Naive thymus-derived CD4-positive, alpha-beta T cell (primary cell): ENCODE data around the gene MYH11. TPM values are rescaled to one million over a fixed set of nuclear protein-coding genes. Genes with fewer than 3 reads are reported as not detected.
"Not testable (repeated sequence)": the region's sequence is repeated elsewhere in the genome, so short reads cannot be mapped to it uniquely, and the experiment has no call there.

ENCODE experiments used
- ATAC-seq: fragments of 150-1000 bp; cut with Tn5 transposase; 2 replicates; pipeline ENCODE4 v1.10.0; 2021; ENCODE audit warnings: mild to moderate bottlenecking, moderate library complexity
- CTCF ChIA-PET: fragments of 350-600 bp; sonication (Branson Sonifier 250); formaldehyde crosslinking; loops from one replicate; lab custom pipeline; 2021; ENCODE audit warnings: antibody characterized with exemption; lab: Charles Lee
- POLR2A ChIA-PET: fragments of 350-600 bp; sonication (Branson Sonifier 250); formaldehyde crosslinking; loops from one replicate; lab custom pipeline; 2021; ENCODE audit warnings: antibody characterized with exemption, inconsistent platforms; lab: Charles Lee
- DNase-seq, 9 donors: peaks; one replicate each; pipeline versions ENCODE4 v3.0.0 to v3.0.0-alpha.2; 2020 to 2022; ENCODE audit warnings: mixed read lengths in 1 of 9
- H3K27ac ChIP-seq: one replicate; pipeline ENCODE4 v1.7.0; 2013; ENCODE audit warnings: mild to moderate bottlenecking, low read depth, low read length, moderate library complexity
- H3K27me3 ChIP-seq, 2 donors: one replicate each; pipeline ENCODE4 v1.7.0; 2013; ENCODE audit warnings: low read length in 2 of 2, mild to moderate bottlenecking in 2 of 2, moderate library complexity in 2 of 2; ENCODE audit not compliant: control insufficient read depth in 2 of 2, insufficient read depth in 2 of 2
- H3K36me3 ChIP-seq, 3 experiments: 1 replicate in 2 of 3; 2 replicates in 1 of 3; pipeline ENCODE4 v1.7.0; 2013; ENCODE audit warnings: low read length in 3 of 3, mild to moderate bottlenecking in 3 of 3, moderate library complexity in 1 of 3; ENCODE audit not compliant: insufficient read depth in 3 of 3, control insufficient read depth in 2 of 3
- H3K4me1 ChIP-seq, 2 donors: one replicate each; pipeline ENCODE4 v1.7.0; 2013; ENCODE audit warnings: low read length in 2 of 2, mild to moderate bottlenecking in 2 of 2, moderate library complexity in 1 of 2; ENCODE audit not compliant: control insufficient read depth in 2 of 2, insufficient read depth in 2 of 2
- H3K4me3 ChIP-seq: 2 replicates; pipeline ENCODE4 v1.7.0; 2013; ENCODE audit warnings: mild to moderate bottlenecking, low read length
- H3K9me3 ChIP-seq, 3 experiments: 1 replicate in 2 of 3; 2 replicates in 1 of 3; pipeline ENCODE4 v1.7.0; 2013; ENCODE audit warnings: low read length in 3 of 3; ENCODE audit not compliant: control insufficient read depth in 2 of 3
- H3K27ac Mint-ChIP-seq, 9 donors: one replicate each; pipeline ENCODE4 v1.8.0; 2020 to 2022; ENCODE audit warnings: mixed read lengths in 9 of 9, mild to moderate bottlenecking in 8 of 9, moderate library complexity in 5 of 9, inconsistent platforms in 2 of 9
- H3K27me3 Mint-ChIP-seq, 5 donors: one replicate each; pipeline ENCODE4 v1.8.0; 2021 to 2022; ENCODE audit warnings: mixed read lengths in 5 of 5, mild to moderate bottlenecking in 1 of 5
- H3K36me3 Mint-ChIP-seq, 5 donors: one replicate each; pipeline ENCODE4 v1.8.0; 2020 to 2022; ENCODE audit warnings: mixed read lengths in 5 of 5, mild to moderate bottlenecking in 3 of 5, inconsistent platforms in 1 of 5
- H3K4me1 Mint-ChIP-seq, 7 donors: one replicate each; pipeline ENCODE4 v1.8.0; 2020 to 2022; ENCODE audit warnings: mixed read lengths in 7 of 7, mild to moderate bottlenecking in 3 of 7, inconsistent platforms in 1 of 7
- H3K4me3 Mint-ChIP-seq, 10 donors: one replicate each; pipeline ENCODE4 v1.8.0; 2020 to 2022; ENCODE audit warnings: mild to moderate bottlenecking in 10 of 10, mixed read lengths in 10 of 10, moderate library complexity in 6 of 10, inconsistent platforms in 2 of 10
- H3K9me3 Mint-ChIP-seq, 11 donors: one replicate each; pipeline ENCODE4 v1.8.0; 2020 to 2022; ENCODE audit warnings: mixed read lengths in 11 of 11, mild to moderate bottlenecking in 4 of 11, inconsistent platforms in 1 of 11, moderate library complexity in 1 of 11
- intact Hi-C, 2 donors: fragments of 100-400 bp; cut with micrococcal nuclease; formaldehyde crosslinking; loops; one replicate each; pipeline ENCODE4 v1.15.1; 2023
- polyA plus RNA-seq, 2 donors: library from polyadenylated mRNA; unstranded; fragments of 300-500 nt; fragmentation: Illumina TruSeq; gene quantifications; one replicate each; pipeline ENCODE4 v1.2.3, GENCODE V29; 2021
- total RNA-seq, 6 experiments: library from RNA in 5 of 6; stranded (reverse) in 5 of 6; gene quantifications; 1 replicate in 5 of 6; 2 replicates in 1 of 6; pipeline ENCODE4 v1.2.3 and lab custom pipeline; 2021 to 2026

MYH11 gene
- total and polyA plus RNA-seq, 7 experiments from 2014 or later: 0.05 to 2.2 (median 0.39) TPM; not detected in 4

GRCh38 chr16:15849209-15849981 is 7.4 kb downstream of the MYH11 start:
- ChIA-PET POLR2A (no interaction called here), CTCF (interaction anchor here (1.0 kb wide), 1 partner anchor 25 kb away, joined by 3 read pairs; no protein-coding TSS in a partner anchor)
- Mint-ChIP-seq H3K4me1 (no peaks in the 10 kb centered on the region), H3K9me3 (no peaks in the 10 kb centered on the region), H3K27ac (no peak overlapping the region), H3K36me3 (no peaks in the 10 kb centered on the region), H3K4me3 (no peak overlapping the region), H3K27me3 (peaks cover 0 to 8% (median 0%) of the 10 kb centered on the region in 5 donors)
- Histone ChIP-seq H3K36me3 (no peaks in the 10 kb centered on the region), H3K27me3 (no peaks in the 10 kb centered on the region), H3K9me3 (no peaks in the 10 kb centered on the region), H3K4me1 (no peaks in the 10 kb centered on the region), H3K4me3 (no peak overlapping the region), H3K27ac (no peak overlapping the region)
- intact Hi-C loops: no loop called here
- DNase-seq (no peak), ATAC-seq (no peak)

DNA sequence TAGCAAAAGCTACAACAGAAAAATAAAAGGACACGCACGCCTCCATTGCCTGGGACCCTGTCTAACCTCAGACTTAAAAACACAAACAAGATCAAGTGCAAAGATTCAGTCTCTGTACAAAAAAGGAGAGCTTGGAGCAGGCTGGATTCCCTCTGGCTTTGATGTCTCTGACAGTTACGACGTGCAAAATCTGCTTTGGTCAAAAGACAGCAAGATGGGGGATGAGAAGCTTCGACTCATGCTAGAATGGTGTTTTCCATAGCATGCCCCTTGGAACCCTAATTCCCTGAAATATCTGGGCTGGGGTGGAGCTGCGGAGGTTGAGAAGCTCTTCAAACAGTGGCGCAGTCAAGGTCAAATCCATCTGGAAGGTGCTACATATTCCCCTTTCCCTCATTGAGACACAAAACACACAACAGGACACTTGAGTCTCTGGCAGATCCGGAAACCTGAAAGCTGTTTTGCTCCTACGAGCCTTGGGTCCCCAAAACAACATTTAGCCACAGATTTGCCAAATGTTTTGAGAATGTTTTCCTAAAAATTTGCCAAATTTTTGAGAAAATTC is 9.1 kb downstream of the MYH11 start:
- H3K4me1 ChIP-seq: no peaks in the 10 kb centered on the region
- Mint-ChIP-seq H3K36me3 (no peaks in the 10 kb centered on the region), H3K9me3 (no peaks in the 10 kb centered on the region), H3K27ac (no peak overlapping the region), H3K4me1 (no peaks in the 10 kb centered on the region), H3K27me3 (peaks cover 0 to 6% (median 0%) of the 10 kb centered on the region in 5 donors), H3K4me3 (no peak overlapping the region)
- H3K9me3 ChIP-seq: no peaks in the 10 kb centered on the region
- no peaks in the 10 kb centered on the region for H3K27me3 ChIP-seq
- H3K36me3 ChIP-seq: no peaks in the 10 kb centered on the region
- H3K4me3 ChIP-seq: no peak overlapping the region
- POLR2A ChIA-PET: no interaction called here
- CTCF ChIA-PET: interaction anchor here (0.6 to 0.7 kb wide), 2 partner anchors 15 to 118 kb away, joined by 3 to 4 read pairs; no protein-coding TSS in a partner anchor
- ATAC-seq: no peak
- intact Hi-C loops: no loop called here
- H3K27ac ChIP-seq: no peak overlapping the region
- DNase-seq: no peak

- H3K4me1 Mint-ChIP-seq: no peaks in the 10 kb centered on the region
- no peak overlapping the region for H3K4me3 Mint-ChIP-seq
- Histone ChIP-seq H3K27ac (no peak overlapping the region), H3K36me3 (no peaks in the 10 kb centered on the region), H3K27me3 (no peaks in the 10 kb centered on the region), H3K9me3 (no peaks in the 10 kb centered on the region), H3K4me3 (no peak overlapping the region), H3K4me1 (no peaks in the 10 kb centered on the region)
- no peaks in the 10 kb centered on the region for H3K9me3 Mint-ChIP-seq
- DNase-seq (no peak), ATAC-seq (no peak)
- H3K27ac Mint-ChIP-seq: no peak overlapping the region
- H3K27me3 Mint-ChIP-seq: peaks cover 0 to 7% (median 0%) of the 10 kb centered on the region in 5 donors
- no peaks in the 10 kb centered on the region for H3K36me3 Mint-ChIP-seq
- ChIA-PET POLR2A (no interaction called here), CTCF (no interaction called here)
- intact Hi-C loops: no loop called here
These were observed 10.3 kb downstream of the MYH11 start for GRCh38 chr16:15846510-15846909.

DNA sequence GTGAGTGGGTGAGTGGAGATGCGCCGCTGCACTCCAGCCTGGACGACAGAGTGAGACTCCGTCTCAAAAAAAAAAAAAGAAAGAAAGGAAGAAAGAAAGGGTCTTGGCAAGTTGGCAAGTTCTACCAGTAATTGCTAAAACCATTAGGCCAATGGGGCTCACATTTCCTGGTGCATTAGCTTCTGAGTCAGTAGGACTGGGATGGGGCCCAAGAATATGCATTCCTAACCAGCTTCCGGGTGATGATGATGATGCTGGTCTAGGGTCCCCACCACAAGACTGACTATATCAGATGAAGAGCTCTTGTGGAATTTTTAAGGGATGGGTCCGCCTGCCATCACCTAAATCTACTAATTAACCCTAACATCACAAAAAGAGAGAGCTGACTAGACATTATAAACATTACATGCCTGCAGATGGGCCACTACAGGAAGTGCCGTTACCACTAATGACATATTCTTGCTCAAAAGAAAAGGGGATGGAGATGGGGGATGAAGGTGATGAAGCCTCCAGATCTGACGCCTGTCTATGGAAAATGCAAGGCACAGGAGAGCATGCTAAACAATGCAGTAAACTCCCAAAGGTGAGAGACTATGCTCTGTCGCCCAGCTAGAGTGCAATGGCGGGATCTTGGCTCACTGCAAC is 13.1 kb downstream of the MYH11 start:
- POLR2A ChIA-PET: no interaction called here

DNA sequence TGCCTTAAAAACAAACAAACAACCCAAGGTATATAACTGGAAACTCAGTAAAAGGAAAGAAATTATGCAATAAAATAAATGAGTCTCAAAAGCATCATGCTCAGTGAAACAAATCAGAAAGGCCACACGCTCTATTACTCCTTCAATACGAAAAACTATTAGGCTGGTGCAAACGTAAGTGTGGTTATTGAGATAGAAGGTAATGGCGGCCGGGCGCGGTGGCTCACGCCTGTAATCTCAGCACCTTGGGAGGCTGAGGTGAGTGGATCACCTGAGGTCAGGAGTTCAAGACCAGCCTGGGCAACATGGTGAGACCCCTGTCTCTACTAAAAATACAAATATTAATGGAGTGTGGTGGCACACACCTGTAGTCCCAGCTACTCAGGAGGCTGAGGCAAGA is 17.6 kb downstream of the MYH11 start:
- H3K36me3 ChIP-seq, ATAC-seq, POLR2A ChIA-PET, intact Hi-C loops, H3K9me3 Mint-ChIP-seq, H3K4me3 Mint-ChIP-seq, DNase-seq, H3K27ac Mint-ChIP-seq, H3K4me1 Mint-ChIP-seq, H3K9me3 ChIP-seq, H3K4me3 ChIP-seq, H3K27me3 ChIP-seq, H3K27me3 Mint-ChIP-seq, H3K4me1 ChIP-seq, H3K27ac ChIP-seq, CTCF ChIA-PET, H3K36me3 Mint-ChIP-seq: not testable (repeated sequence)

More for the DNA sequence above, 13.1 kb downstream of the MYH11 start:
- no peaks in the 10 kb centered on the region for H3K4me1 Mint-ChIP-seq
- CTCF ChIA-PET: no interaction called here
- ATAC-seq (no peak), DNase-seq (no peak)
- H3K27ac Mint-ChIP-seq: no peak overlapping the region
- Histone ChIP-seq H3K36me3 (no peaks in the 10 kb centered on the region), H3K4me1 (no peaks in the 10 kb centered on the region), H3K9me3 (no peaks in the 10 kb centered on the region), H3K4me3 (no peak overlapping the region), H3K27ac (no peak overlapping the region), H3K27me3 (no peaks in the 10 kb centered on the region)
- intact Hi-C loops: no loop called here
- peaks cover 0 to 11% (median 0%) of the 10 kb centered on the region in 5 donors for H3K27me3 Mint-ChIP-seq
- H3K9me3 Mint-ChIP-seq: no peaks in the 10 kb centered on the region
- H3K36me3 Mint-ChIP-seq: no peaks in the 10 kb centered on the region
- no peak overlapping the region for H3K4me3 Mint-ChIP-seq

DNA sequence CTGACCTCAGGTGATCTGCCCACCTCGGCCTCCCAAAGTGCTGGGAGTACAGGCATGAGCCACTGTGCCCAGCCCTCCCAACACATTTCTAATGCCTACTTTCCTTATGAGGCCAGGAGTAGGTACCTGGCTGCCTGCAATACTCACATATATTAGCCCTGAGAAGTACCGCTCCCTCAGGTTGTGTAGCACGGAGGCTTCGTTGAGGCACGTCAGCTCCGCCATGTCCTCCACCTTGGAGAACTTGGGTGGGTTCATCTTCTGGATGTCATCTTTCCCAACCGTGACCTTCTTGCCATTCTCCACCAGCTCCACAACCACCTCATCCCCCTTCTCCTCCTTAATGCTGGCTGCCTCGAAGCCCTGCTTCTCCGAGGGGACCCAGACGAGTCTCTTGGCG is 19.1 kb downstream of the MYH11 start:
- Mint-ChIP-seq H3K27ac (no peak overlapping the region), H3K9me3 (no peaks in the 10 kb centered on the region), H3K4me1 (peaks cover 0 to 8% (median 0%) of the 10 kb centered on the region in 7 donors), H3K36me3 (no peaks in the 10 kb centered on the region), H3K27me3 (peaks cover 0 to 8% (median 0%) of the 10 kb centered on the region in 5 donors), H3K4me3 (no peak overlapping the region)
- Histone ChIP-seq H3K27me3 (no peaks in the 10 kb centered on the region), H3K9me3 (no peaks in the 10 kb centered on the region), H3K36me3 (no peaks in the 10 kb centered on the region), H3K4me3 (no peak overlapping the region), H3K27ac (no peak overlapping the region), H3K4me1 (no peaks in the 10 kb centered on the region)
- DNase-seq (no peak), ATAC-seq (no peak)
- ChIA-PET POLR2A (no interaction called here), CTCF (no interaction called here)
- intact Hi-C loops: no loop called here
